GM18499 (cell line): ENCODE data around the gene CSNK2A1.
A peak's percentile ranks its signal among the peaks of the same experiment; 100 is the strongest.
"Not testable (repeated sequence)": the region's sequence is repeated elsewhere in the genome, so short reads cannot be mapped to it uniquely, and the experiment has no call there.

Experiments used
- ATAC-seq: cut with Tn5 transposase; IDR thresholded peaks from one replicate; pipeline ENCODE4 v1.9.1; 2021; ENCODE audit warnings: moderate number of reproducible peaks; ENCODE audit not compliant: insufficient read depth, unreplicated experiment

The CSNK2A1 gene

GRCh38 chr20:462199-462991 lies 81.2 kb downstream of the CSNK2A1 start, which contains the start of gene TBC1D20:
TBC1D20 (minus strand) TSS chr20:462533; CDS start chr20:462405, 128 bp downstream.
- peak; percentile 89 for ATAC-seq

DNA sequence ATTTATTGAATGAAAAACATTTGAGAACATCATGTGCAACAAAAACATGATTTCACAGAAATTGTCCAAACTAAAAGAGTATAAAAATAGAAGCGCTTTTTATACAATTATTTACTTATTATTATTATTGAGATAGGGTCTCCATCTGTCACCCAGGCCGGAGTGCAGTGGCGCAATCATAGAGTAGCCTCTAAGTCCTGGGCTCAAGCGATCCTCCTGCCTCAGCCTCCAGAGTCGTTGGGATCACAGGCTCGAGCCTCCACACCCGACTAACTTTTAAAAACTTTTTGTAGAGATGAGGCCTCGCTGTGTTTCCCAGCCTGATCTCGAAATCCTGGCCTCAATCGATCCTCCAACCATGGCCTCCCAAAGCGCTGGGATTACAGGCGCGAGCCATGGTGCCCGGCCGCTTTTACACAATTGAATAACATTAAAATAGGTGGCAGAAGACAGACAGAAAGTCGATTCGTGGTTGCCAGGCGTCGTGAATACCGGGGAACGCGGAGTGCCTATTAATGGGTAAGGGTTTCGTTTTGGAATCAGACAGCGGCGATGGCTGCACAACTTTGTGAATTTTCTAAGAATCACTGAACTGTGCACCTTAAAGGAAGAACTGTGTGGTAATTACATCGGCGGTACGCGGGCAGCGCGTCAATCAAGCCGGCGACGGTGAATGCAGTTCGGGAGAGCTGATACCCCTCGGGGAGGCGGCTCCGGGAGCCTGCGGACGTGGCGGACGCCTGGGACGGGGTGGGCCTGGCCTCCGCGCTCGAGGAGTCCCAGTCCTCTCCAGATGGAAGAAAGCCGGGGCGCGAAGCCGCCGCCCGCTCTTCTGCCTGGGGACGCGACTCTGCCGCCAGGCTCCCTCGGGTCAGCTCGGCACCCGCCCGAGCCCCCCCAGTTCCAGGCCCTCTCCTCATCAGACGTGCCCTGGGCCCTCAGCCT lies 82.1 kb downstream of the CSNK2A1 start:
- ATAC-seq: peak; percentile 19

GRCh38 chr20:460707-461106 lies 82.9 kb downstream of the CSNK2A1 start:
- ATAC-seq: no peak

DNA sequence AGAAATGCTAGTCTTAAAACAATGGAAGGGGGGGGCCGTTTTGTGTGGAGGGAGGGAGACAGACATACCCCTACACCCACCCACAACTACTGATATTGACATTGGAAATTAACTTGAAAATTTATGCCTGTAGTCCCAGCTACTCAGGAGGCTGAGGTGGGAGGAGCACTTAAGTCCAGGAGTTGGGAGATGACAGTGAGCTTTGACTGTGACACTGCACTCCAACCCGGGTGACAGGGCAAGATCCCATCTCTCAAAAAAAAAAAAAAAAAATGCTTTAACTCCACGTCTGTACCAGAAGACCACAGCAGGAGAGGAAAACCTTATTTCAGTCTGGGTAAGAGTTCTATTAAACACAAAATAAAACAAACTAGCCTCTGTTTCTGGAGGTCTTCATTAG lies 83.4 kb downstream of the CSNK2A1 start:
- no peak for ATAC-seq

DNA sequence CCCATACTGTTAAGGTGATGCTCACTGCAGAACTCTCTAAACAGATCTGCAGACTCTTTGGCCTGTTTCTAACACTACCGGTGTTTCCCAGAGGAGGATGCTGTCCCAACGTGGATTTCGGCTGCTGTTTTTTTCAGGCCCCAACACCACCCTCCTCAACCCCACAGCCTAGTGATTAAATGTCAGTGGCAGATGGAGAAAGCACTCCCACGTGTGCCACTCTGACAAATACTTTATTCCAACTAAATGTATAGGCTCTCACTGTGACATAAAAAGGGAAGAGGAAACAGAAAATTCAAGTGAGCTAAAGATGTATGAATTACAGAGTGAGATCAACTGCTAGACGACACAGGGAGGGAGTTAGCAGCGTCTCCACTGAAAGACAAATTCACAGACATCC lies 84.8 kb downstream of the CSNK2A1 start:
- no peak for ATAC-seq

DNA sequence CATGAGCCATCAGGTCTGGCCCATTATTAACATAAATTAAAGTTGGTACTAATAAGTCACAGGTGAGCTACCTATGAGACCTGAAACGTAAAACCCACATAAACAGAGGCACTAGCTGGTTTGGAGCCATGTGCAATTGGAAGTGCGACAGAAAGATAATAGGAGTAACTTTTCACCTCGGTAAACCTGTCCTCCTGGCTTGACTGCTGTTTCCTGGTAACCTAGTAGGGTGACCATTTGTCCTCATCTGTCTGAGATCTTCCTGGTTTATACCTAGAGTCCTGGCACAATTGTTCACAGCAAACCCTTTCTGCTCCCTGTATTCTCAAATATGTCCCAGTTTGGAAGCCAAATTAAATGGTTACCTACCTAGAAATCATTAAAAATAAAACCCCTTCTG lies 88.6 kb downstream of the CSNK2A1 start:
- no peak for ATAC-seq

DNA sequence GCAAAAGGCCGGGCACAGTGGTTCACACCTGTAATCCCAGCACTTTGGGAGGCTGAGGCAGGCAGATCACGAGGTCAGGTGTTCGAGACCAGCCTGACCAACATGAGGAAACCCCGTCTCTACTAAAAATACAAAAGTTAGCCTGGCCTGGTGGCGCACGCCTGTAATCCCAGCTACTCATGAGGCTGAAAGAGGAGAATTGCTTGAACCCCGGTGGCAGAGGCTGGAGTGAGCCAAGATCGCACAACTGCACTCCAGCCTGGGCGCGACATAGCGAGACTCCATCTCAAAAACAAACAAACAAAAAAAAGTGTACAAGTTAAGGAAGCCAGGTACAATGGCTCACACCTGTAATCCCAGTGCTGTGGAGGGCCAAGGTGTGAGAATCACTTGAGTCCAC lies 91.6 kb downstream of the CSNK2A1 start:
- not testable (repeated sequence) for ATAC-seq

- ATAC-seq: no peak
These were observed 97.9 kb downstream of the CSNK2A1 start for GRCh38 chr20:445514-446336.

DNA sequence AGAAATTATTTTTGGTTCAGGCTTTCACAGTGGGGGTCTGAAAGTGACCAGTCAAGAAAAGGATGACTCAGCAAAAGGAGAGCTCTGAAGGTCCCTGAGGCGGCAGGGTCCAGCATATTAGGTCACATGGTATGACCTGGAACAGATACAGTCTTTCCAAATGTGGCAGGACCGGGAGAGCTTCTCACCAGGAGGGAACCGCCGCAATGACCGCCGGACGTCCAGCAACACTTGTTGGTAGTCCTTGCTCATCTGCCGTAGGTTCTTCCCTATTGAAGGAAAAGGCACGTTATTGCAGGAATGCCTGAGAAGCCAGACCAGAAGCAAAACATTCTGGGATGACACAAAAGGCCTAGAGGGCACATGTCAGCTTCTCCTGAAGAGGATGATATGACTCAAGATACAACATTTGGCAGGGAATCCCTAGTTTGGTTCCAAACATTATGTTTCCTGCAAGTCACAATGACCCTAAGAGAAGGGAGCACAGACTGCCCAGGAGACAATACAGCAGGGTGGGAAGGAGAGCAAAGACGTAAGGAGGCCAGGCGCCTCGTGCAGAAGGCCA lies 98.6 kb downstream of the CSNK2A1 start:
- ATAC-seq: no peak

DNA sequence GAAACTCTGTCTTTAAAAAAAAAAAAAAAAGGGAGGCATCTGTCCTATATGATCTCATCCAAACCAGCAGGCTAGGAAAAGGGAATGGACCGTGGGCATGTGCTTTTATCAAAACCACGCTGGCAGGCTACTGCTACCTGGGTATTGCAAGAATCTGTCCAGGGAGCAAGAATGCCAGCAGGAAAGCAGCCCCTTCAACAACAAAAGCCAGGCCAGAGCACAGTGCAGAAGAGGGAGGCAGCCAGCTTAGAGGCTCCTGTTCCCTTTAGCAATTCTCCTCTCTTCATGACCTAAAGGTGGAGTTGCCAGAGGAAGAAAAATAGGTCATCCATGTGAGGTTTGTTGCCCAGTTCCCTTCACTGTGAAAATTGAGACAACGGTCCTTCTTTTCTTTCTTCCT lies 99.5 kb downstream of the CSNK2A1 start:
- no peak for ATAC-seq

GRCh38 chr20:443223-443775 lies 100.3 kb downstream of the CSNK2A1 start:
- no peak for ATAC-seq

DNA sequence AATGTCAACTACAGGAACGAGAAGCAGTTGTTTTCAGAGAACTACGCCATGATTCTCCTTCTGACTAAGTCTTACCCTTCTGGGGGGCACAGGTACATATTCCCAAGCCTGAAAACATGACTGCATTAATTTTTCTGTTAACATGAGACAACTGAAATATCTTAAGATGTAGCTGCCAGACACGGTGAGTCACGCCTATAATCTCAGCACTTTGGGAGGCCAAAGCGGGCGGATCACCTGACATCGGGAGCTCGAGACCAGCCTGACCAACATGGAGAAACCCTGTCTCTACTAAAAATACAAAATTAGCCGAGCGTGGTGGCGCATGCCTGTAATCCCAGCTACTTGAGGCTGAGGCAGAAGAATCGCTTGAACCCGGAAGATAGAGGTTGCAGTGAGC lies 103.0 kb downstream of the CSNK2A1 start:
- ATAC-seq: no peak

DNA sequence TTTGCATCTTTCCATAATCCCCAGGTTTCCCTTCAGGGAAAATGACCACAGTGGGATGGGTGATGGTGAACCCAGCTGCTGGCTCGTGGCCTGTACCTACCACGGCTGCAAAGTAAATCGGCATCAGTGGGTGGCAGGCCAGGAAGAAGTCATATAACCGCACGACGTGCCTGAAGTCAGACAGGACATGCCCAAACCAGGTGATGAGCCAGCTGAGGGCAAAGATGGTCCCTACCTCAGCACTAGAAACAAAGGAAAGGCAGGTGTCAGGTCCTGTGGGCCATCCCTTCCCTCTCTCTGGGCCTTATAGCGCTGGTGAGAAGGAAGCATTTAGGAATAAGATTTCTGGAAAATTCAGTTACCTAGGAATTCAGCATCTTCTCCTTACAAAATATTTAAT lies 103.4 kb downstream of the CSNK2A1 start:
- no peak for ATAC-seq

- no peak for ATAC-seq
These were observed 104.8 kb downstream of the CSNK2A1 start for GRCh38 chr20:438571-439469.

DNA sequence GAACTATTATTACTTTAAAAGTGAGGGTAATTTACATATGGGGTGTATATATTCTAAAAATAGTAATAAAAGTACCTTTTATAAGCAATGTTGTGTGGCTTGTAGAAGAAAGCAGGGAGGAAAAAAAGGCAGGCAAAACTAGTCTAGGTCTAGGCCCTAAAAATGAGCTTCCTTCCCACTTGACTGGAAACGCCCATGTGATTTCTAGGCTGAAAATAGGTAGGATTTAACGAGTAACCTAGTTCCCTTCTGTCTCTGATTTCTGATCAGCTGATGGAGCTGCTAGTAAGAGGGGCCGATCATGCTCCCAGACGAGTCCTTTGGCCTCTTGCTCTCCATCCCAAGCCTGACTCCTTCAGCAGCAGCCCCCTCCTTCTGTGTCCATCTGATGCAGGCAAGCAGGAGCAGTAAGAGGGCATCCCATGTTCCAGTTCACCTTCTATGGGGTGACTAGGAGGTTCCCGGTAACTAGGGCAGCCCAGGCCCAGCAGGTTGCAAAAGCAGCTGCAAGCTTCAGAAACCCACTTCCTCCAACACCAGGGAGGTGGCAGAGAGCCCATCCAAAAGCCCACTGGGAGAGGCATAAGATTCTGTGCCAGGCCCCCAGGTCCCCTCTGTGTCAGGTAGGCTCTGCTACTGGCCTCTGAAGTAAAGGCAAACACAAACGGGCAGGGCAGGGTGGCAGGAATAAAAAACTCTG lies 105.7 kb downstream of the CSNK2A1 start:
- no peak for ATAC-seq

DNA sequence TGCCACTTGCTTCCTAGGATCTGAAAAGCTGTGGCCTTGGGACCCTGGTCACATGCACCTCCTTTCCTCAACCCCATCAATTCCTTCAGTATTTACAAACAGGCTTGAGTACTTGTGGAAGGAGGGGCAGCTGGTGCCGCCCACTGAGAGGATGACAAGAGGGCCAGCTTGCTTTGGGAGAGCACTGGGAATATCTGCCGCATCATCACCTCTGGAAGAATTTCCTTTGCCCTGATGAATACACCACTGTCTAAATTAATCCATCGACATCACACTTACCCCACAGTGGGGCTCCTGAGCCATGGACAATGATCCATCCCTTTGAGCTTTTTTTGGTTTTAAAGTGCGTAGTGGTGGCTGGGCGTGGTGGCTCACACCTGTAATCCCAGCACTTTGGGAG lies 107.1 kb downstream of the CSNK2A1 start:
- ATAC-seq: no peak

DNA sequence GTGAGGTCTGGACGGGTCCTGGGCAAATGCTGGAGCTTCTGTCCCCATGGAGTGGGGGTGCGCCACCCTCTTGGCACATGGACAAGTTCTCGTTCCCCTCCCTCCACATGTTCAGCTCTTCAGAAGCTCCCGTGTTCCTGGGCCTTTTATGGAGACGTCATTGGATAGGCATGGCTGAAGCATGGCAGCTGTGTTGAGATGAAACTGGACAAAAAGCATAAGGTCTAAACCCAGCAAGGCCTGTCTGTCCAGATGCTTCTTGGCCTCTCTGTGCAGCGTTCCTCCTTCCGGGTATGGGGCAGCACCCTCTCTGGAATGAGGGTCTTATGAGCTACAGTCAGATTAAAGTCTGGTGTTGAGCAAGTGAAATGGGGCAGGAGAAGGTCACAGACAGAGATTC lies 108.0 kb downstream of the CSNK2A1 start:
- no peak for ATAC-seq
